Measurements from ENCODE around the gene ZBTB7C.
"Not testable (repeated sequence)": the region's sequence is repeated elsewhere in the genome, so short reads cannot be mapped to it uniquely, and the experiment has no call there.

ZBTB7C gene

DNA sequence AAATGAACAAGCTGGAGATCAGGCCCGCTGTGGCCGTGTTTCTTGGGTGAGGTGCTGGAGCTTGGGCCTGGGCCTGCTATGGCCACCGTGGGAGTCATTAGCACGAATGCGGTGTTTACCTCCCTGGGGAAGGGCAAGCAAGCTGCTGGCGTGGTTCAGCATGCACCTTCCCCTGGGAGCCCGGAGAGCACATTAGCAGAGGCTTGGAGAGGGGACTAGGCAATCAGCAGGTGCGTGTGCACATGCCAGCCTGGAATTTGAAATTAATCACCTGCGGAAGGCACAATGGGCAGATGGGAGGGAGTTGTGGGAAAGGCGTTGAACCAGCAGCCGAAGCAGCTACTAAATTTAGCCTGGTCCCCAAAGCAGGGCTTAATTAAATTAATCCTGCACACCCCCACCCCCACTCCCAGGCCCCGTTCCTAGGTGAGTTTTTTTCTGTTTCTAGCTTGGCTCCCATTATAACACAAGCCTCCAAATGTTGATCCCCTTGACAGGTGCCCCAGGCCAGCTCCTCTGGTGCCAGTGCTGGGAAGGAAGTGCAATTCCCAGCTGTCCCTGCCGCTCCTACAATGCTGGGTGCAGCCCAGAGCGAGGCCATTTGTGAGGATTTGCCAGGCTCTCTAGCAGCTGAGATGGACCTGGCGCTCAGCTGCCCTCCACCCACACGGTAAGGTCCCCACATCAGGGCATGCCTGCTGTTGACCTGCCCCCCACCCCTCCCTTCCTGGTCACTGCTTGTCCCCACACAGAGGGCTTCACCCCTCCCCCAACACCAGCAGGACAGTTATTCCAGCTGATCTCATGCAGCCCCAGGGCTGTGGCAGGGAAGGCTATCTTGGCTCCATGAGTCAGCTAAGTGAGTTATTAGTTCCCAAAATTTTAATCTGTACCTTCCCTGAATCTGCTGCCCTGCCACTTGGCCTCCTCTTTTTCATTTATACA is 115.0 kb downstream of the ZBTB7C start:
- DNase-seq, result peak; percentile 80 to 92

DNA sequence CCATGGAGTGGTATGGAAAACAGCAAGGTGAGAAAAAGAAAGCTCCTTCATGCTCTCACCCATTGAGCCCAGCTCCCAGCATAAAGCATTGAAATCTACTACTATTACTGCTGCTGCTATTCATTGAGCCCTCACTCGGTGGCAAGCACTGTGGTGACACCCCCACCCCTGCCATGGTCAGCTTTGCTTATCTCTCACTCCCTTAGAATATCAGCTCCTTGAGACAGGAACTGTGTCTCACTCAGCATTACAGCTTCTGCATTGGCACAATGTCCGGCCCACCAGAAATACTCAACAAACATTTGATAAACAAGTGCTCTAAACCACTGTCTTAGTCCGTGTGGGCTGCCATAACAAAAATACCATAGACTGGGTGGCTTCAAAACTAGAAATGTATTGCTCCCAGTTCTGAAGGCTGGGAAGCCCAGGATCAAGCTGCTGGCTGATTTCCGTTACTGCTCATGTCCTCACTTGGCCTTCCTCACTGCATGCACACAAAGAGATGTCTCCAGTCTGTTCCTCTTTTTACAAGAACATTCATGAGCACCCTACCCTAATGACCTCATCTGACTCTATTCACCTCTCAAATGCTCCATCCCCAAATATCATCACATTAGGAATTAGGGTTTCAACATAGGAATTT is 116.3 kb downstream of the ZBTB7C start:
- DNase-seq, result no peak

DNA sequence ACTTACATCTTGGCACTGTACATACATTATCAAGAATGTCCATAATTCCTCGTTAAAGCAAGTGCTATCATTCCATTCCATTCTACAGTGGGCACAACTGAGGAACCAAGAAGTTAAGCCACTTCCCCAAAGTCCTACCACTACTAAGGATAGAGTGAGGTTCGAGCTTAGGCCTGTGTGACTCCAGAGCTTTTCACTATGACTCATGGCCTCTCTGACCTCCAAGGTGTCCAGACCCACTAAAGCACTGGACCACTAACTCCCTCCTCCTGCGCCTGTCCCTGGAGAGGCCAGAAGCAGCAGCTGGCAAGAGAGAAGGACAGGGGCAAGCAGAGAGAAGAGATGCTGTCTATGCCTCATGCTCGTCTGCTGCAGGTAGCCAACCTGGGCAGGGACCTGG is 117.0 kb downstream of the ZBTB7C start:
- DNase-seq, result no peak

DNA sequence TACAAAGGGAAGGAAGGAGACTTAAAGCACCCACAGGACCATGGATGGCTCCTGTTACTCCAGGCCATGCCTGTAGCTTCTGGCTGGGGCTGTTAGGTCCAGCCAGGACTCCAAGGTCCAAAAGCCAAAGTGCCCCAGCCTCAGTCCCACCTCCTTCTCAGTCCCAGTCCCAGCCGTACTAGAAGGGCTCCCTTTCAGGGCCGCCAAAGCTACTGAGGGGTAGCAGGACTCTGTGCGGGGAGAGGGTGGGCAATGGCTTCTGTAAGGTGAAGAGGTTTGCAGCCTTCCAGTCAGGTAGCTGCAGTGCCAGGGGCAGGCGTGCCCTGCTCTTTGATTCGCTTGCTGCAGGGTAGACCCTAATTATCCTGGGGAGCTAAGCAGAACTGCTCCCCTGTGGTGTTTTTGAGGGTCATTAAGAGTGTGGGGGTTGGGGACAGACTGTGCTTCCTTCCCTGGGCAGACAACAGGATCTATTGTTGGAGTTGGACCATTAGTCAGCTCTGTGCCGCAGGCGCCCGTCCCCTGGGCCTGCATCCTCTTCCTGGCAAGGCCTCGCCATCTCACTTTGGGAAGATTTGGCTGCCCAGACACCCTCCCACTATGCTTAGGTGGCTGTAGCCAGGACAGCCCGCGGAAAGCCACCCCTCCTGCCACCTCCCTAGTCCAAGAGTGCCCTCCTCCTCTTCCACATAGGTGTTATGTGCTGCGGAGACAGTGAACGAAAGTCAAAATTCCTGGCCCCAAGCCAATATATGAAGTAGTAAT is 118.8 kb downstream of the ZBTB7C start:
- DNase-seq, result peak in 1 of 2 experiments; percentile 43

DNA sequence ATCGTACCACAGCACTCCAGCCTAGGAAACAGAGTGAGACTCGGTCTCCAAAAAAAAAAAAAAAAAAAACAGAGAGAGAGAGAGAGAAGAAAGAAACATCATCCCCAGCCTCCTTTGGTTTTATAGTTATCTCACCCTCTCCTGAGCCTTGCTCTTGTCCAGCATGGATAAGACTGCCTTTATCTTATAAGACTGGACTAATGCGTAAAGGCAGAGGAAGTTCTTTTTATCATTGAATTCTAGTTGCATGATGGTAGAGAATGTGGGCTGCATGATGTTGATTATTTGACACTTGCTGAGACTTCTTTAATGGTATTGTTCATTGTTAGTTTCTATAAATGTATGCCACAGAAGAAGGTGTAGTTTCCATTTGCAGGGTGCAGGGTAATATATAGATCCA is 124.4 kb downstream of the ZBTB7C start:
- DNase-seq, result no peak

DNA sequence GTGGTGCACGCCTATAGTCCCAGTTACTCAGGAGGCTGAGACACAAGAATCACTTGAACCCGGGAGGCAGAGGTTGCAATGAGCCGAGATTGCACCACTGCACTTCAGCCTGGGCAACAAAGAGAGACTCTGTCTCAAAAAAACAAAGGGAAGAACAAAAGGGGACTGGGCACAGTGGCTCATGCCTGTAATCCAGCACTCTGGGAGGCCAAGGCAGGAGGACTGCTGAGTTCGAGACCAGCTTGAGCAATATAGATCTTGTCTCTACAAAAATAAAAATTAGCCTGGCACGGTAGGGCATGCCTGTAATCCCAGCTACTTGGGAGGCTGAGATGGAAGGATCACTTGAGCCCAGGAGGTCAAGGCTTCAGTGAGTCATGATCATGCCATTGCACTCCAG is 125.2 kb downstream of the ZBTB7C start:
- not testable (repeated sequence) for DNase-seq

DNA sequence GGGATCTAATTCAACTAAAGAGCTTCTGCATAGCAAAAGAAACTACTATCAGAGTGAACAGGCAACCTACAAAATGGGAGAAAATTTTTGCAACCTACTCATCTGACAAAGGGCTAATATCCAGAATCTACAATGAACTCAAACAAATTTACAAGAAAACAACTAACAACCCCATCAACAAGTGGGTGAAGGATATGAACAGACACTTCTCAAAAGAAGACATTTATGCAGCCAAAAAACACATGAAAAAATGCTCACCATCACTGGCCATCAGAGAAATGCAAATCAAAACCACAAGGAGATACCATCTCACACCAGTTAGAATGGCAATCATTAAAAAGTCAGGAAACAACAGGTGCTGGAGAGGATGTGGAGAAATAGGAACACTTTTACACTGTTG is 127.7 kb downstream of the ZBTB7C start:
- DNase-seq, result not testable (repeated sequence)

DNA sequence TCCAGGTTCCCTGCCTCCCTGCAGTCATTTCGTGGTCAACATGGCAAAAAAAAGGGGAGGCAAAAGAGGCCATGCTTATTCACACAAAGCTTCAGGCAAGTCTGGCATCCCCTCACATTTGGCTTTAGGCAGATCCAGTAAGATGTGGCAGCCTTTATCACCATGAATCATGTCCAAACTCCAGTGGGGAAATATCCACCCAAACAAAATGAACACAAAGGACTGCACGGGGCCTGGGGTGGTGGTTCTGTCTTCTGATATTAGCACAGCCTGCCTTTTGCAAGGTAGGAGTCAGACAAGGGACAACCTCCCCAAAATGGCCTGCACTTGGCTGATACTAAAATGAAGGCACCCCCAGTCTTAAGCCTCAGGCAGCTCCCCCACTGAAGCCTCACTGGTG is 129.9 kb downstream of the ZBTB7C start:
- DNase-seq, result no peak

DNA sequence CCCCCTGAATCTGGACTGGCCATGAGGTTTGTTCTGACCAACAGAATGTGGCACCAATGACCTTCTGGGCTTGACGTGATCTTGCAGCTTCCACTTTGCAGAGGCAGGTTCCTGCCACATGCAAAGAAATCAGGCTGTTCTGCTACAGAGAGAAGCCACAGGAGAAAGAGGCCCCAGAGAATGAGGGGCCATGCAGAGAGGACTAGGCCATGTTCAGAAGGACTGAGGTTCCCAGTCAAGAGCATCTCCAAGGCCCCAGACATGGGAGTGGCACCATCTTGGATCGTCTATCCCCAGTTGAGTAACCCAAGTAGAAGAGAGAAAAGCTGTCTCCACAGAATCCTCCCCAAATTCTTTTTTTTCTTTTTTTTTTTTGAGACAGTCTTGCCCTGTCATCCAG is 131.1 kb downstream of the ZBTB7C start:
- no peak for DNase-seq

DNA sequence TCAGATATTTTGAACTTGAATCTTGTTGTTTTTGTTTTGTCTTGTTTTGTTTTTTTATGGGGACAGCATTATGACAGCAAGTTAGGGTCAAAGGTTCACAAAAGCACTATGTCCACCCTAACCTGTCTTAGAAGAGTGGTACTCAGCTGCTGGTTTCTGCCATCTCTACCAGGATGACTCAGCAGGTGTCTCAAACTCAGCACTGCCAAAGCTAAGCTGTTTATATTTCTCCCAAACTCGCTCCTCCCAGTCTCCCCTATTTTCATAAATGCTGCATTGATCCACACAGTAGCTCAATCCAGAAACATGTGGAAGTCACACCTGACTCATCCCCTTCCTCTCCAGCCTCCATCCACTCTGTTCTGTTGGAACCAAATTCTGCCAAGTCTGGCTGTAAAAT is 134.9 kb downstream of the ZBTB7C start:
- no peak for DNase-seq

DNA sequence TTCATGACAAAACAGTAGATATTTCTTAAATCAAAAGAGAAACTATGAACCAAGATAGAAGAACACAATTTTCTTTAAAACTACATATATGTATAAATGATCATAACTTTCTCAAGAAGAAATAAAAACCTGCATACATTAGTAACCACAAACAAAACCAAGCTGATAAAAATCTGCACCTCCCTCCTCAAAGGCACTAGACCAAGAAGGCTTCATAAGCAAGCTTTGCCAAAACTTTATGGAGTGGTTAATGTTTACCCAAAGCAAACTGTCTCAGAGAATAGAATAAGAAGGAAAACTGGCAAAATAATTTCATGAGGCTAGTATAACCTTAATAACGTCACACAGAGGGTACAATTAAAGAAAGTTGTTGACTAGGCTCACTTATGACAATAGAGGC is 138.3 kb downstream of the ZBTB7C start:
- no peak for DNase-seq

DNA sequence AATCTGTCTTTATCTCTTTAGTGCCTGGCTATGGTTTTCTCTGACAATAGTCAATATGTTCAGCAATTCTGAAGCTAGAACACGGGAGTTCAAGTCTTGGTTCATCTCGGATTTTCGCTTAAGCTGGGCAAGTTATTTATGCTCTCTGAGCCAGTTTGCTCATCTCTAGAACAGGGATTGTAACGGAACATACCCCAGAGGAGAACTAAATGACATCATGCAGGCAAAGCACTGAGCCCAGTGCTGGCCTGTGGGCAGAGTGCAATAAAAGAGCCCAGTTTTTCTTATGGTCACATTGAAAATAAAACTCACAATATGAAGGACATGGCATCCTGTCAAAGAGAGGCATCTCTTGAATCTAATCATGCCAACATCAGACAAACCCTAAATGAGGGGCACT is 143.9 kb downstream of the ZBTB7C start:
- DNase-seq, result no peak

DNA sequence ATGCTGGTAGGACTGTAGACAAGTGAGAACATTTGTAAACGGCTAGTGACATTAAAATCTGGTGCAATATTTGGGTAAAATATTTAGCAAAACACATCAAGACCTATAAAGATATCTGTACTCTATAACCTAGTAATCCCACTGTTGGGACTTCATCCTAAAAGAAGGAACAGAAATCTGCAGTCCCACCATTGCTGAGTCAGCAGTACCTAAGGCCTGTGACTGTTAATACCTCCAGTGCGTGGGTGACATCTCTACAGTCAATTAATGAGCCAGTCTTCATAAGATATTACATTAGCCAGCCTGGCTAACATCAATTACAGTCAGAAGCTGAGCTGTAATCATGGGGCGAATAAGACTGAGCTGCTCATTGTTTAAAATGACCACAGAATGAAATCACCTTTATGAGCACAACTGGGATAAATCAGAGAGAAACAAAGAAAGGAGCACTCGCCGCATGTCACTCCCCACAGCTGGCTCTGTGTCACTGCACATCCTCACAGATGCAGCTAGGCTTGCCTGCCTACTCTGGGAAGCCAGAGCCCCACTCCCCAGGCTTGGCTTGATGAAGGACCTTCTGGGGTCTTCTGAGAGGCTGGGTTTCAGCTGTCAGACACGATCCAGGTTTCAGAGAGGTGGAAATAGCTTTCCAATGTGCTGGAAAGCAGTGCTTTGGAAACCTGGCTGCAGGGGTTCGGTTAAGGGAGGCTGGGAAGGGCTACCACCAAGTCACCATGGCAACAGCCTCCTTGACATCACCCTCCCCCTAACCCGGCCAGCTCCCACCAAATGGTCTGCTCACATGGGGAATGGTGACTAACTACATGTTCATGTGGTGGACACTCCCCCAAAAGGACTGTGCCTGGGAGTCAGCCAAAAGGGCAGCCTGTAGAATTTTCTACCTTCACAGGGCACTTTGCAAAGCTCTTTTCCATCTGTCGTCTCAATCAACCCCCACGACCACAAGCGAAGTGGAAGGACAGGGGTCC is 145.0 kb downstream of the ZBTB7C start:
- DNase-seq, result no peak

DNA sequence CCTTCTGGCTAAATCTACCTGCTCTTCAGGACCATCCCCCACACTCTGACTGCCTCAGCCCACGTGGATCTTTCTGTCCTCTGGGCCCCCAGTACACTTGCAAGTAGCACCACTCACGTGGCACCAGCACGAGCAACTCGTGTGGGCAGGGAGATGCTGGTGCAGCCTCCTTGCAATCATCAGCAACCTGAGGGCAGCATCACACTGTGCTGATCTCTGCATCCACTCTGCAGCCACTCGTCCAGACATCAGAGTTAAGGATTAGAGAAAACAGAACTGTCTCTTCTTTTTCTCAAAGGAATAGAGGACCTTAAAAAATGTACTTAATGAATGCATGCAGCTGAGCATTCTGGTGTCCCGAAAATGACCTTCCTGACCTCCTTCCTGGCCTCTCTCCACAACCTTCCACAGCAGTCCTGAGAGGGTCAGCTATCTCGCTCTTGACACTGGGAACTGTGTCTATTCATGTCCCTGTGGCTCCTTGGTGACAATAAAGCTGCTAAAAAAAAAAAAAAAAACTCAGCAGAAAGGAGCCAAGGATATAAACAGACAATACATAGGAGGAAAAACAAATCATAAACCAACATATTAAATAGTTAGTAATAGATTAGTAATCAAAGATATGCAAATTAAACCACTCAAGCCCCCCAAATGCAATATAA is 145.9 kb downstream of the ZBTB7C start:
- no peak for DNase-seq

DNA sequence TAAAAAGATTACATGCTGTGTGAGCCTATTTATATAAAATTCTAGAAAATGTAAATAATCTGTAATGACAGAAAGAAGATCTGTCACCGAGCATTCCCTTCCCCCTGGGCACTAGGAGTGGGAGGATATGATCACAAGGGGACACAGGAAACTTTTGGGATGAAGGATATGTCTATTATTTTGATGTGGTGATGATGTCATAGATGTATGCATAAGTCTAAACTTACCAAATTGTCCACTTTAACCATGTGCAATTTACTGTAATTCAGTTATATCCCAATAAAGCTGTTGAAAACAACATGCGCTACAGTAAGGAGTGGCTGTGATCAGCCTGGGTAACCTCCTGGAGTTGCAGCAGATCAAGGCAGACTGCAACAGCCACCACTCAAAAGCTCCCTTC is 148.9 kb downstream of the ZBTB7C start:
- DNase-seq, result no peak

DNA sequence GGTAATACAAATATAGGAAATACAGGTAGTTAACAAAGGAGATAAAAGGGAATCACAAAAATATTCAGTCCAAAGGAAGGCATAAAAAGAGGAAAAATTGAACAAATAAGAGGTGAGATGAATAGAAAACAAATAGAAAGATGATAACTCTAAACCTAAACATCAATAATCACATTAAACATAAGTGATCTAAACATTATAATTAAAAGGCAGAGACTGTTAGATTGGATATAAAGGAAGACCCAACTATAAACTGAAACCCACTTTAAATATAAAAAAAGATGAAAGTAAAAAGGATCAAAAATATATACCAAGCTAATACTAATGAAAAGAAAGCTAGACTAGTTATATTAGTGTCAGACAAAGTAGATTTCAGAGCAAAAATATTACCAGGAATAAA is 152.3 kb downstream of the ZBTB7C start:
- no peak for DNase-seq

DNA sequence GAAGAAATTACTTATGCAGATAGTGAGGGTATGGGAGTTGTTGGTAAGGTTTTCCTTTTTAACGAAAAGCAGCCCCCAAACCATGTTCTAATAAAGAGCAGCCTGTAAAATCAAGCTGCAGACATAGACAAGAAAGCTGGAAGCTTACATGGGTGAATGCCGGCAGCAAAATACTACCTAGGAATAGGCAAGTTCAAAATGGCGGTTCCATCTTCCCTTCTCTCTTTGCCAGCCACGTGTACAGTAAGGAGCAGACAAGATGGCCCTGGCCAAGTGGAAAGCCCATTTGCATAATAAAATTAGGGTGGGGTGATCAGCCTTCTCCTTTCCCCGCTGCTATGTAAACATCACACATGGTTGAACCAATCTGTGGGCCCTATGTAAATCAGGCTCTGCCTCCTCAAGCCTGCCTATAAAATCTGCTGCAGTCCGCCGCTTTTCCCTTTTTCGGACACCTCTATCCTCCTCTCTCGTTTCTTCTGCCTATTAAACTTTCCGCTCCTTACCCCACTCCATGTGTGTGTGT is 155.0 kb downstream of the ZBTB7C start:
- no peak for DNase-seq

DNA sequence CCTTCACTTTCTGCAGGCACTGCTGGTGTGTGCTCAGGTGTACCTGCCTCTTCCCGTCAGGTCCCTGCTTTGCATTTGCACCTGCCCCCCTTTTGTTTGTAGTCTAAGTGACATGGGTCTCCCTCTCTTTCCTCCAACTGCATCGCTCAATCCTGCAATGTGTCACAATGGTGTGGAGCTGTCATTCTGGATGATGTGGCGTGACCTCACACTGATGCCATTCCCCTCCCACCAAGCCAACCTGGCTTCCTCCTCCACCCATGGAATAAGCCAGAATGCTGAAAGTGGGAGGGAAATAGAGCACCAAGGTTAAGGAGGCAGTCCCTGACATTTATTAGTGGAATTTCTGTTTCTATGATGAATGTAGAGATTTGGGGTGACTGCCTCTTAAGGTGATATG is 156.7 kb downstream of the ZBTB7C start:
- DNase-seq, result no peak

DNA sequence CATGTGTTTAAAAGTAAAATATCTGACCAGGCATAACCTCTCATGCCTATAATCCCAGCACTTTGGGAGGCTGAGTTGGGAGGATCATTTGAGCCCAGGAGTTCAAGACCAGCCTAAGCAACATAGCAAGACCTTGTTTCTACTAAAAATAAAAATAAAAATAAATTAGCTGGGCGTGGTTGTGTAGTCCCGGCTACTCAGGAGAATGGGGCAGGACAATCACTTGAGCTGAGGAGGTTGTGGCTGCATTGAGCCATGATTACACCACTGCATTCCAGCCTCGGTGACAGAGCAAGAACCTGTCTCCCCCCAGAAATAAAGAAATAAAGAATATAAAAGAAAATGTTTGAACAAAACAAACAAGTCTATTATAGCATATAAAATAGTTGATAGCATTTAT is 158.3 kb downstream of the ZBTB7C start:
- no peak for DNase-seq

DNA sequence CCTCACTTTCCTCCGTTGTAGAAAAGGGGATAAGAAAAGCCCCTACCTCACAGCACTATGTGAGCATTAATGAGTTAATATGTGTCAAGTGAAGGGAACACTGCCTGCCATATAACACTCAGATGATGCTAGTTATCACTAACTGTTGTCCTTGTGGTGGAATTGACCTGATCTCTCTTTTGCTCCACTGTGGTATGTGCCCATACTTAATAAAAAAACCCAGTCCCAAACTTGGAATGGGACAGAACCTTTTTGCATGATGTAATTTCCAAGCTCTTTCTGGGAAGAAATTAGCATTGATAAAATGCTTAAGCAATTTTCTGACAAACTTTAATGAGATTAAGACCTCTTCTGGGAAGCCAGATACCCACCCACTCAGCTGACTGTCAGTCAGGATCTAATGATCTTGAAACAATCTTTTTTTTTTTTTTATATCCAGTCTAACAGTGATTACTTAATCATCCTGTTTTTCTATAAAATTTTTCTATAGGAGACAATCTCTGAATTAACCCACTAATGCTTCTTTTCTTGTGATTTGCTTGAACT is 158.7 kb downstream of the ZBTB7C start:
- no peak for DNase-seq

DNA sequence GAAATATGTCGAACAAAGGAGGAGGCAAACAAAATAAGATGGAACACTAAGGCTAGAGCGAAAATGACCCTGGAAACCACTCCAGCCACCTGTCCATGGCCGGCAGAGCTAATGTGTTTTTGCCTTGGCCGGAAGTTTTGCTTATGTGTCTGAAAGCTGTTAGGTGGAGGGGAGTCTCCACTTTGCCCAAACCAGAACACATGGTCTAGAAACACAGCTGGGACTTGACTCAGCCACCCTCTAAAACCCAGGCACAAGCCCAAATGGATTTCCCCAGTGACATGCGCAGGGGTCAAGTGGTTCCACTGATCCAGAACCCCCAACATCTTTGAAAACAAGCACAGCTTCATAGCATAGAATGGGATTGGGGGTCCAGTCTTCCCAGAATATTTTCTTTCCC is 159.3 kb downstream of the ZBTB7C start:
- DNase-seq, result no peak

All from NCI-H187 (cell line).